IPS DF 6.9 (cell line): Measurements from ENCODE around the gene OTUD7B.

Experiments used
- DNase-seq: peaks from one replicate; pipeline ENCODE4 v3.0.0-alpha.2; 2013; ENCODE audit warnings: low read depth, low spot score
- H3K27ac ChIP-seq: one replicate; pipeline ENCODE4 v1.5.1; 2013; ENCODE audit warnings: low read length, control low read depth
- H3K27me3 ChIP-seq: 2 replicates; pipeline ENCODE4 v1.6.1; 2013; ENCODE audit warnings: mild to moderate bottlenecking, low read length; ENCODE audit not compliant: control insufficient read depth, insufficient read depth
- H3K36me3 ChIP-seq: 2 replicates; pipeline ENCODE4 v1.6.1; 2013; ENCODE audit warnings: low read length; ENCODE audit not compliant: control insufficient read depth, insufficient read depth
- H3K4me1 ChIP-seq: 2 replicates; pipeline ENCODE4 v1.6.1; 2013; ENCODE audit warnings: low read length; ENCODE audit not compliant: control insufficient read depth, insufficient read depth
- H3K4me3 ChIP-seq: 2 replicates; pipeline ENCODE4 v1.5.1; 2013; ENCODE audit warnings: mild to moderate bottlenecking, low read length
- H3K9me3 ChIP-seq: 2 replicates; pipeline ENCODE4 v1.6.1; 2013; ENCODE audit warnings: low read length, inconsistent platforms; ENCODE audit not compliant: control insufficient read depth, insufficient read depth
- WGBS: extraction: QIAGEN DNeasy Blood & Tissue Kit; methylation state at CpG from one replicate; pipeline ENCODE4 v1.1.7; 2013; ENCODE audit warnings: mixed read lengths, missing lambda C conversion rate; ENCODE audit not compliant: insufficient read length, insufficient coverage; 5-methylcytosine and 5-hydroxymethylcytosine counted together

Gene OTUD7B

DNA sequence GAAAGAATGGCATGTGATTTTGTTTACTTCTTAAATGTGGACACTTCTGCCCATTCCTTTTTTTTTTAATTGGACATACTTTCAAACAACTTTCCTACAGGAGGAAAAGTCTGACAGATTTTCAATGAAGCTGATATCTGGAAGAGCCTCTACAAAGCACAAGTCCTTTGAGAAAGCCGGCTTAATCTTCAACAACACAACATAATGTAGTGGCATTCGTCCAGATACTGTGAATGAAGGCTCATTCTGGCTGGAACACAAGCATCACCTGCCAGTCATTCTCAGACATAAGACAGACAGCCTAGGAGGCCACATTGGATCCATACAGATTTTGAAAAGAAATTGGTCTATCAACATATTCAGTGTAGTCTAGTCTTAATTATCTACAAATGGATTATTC is 4.9 kb downstream of the OTUD7B start:
- Histone ChIP-seq H3K36me3 (no peaks in the 10 kb centered on the region), H3K4me1 (no peaks in the 10 kb centered on the region), H3K27ac (no peak overlapping the region), H3K27me3 (no peaks in the 10 kb centered on the region), H3K9me3 (no peaks in the 10 kb centered on the region), H3K4me3 (no peak overlapping the region)
- no CpG with 5 or more reads among the region's 2 CpGs for WGBS
- no peak for DNase-seq

DNA sequence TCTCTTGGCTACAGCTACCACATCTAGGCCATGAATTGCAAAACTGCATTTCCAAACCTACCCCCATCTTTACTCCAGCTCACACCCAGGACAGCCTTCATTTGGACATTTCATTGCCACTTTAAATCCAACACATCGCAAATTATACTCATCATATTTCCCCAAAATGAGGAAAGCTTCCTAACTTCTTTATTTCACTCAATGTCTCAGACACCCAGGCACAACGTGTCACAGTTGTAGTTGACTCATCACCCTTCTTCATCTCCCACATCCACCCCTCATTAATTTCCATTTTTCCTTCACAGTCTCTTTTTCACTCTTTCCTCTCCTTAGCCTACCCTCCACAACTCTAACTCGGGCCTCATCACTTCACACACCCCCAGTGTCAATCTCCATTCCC is 6.7 kb downstream of the OTUD7B start:
- Histone ChIP-seq H3K9me3 (no peaks in the 10 kb centered on the region), H3K4me1 (no peaks in the 10 kb centered on the region), H3K36me3 (no peaks in the 10 kb centered on the region), H3K4me3 (no peak overlapping the region), H3K27me3 (no peaks in the 10 kb centered on the region), H3K27ac (no peak overlapping the region)
- DNase-seq = no peak
- WGBS = 100% methylated on average over 2 of the region's 3 CpGs

DNA sequence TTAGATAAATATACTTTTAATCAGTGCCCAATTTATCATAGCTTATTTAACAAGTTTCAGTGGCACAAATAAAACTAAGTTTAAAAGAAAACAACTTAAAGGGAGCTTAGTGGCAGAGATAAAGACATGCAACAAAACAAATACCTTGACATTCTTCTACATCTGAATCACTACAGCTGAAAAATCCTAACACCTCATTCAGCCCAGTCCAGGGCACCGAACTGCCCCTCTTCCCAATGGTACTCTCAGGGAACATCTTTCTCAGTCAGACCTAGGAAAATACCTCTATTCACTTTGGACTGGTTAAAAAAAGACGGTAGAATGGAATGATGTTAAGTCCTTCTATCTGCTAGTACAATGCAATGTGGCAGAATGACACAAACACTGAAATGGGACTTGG is 8.3 kb downstream of the OTUD7B start:
- H3K4me3 ChIP-seq = no peak overlapping the region
- no peak for DNase-seq
- H3K4me1 ChIP-seq = no peaks in the 10 kb centered on the region
- no peak overlapping the region for H3K27ac ChIP-seq
- no peaks in the 10 kb centered on the region for H3K36me3 ChIP-seq
- H3K27me3 ChIP-seq = no peaks in the 10 kb centered on the region
- WGBS = no CpG with 5 or more reads among the region's 2 CpGs
- no peaks in the 10 kb centered on the region for H3K9me3 ChIP-seq

DNA sequence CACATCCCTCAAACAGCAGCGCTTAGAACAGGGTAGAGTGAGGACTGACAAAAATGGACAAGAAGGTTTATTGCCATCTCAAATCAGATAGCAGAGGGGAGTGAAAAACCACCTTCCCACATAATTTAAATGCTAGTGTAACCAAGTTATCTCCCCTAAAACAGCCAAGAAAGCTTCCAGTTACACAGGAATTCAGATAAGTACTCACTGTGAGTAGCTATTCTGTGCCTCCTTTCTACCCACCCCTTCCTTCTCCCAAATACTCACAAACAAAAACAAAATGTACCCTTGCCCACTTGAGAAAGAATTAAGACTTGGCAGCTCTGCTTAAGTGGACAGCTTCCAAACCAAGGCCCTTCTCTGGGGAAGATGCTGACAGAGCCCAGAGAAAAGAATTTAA is 9.1 kb downstream of the OTUD7B start:
- WGBS = no CpG with 5 or more reads among the region's 1 CpG
- H3K4me1 ChIP-seq = no peaks in the 10 kb centered on the region
- DNase-seq = no peak
- H3K27ac ChIP-seq = no peak overlapping the region
- H3K36me3 ChIP-seq = no peaks in the 10 kb centered on the region
- no peaks in the 10 kb centered on the region for H3K27me3 ChIP-seq
- no peak overlapping the region for H3K4me3 ChIP-seq
- H3K9me3 ChIP-seq = no peaks in the 10 kb centered on the region

DNA sequence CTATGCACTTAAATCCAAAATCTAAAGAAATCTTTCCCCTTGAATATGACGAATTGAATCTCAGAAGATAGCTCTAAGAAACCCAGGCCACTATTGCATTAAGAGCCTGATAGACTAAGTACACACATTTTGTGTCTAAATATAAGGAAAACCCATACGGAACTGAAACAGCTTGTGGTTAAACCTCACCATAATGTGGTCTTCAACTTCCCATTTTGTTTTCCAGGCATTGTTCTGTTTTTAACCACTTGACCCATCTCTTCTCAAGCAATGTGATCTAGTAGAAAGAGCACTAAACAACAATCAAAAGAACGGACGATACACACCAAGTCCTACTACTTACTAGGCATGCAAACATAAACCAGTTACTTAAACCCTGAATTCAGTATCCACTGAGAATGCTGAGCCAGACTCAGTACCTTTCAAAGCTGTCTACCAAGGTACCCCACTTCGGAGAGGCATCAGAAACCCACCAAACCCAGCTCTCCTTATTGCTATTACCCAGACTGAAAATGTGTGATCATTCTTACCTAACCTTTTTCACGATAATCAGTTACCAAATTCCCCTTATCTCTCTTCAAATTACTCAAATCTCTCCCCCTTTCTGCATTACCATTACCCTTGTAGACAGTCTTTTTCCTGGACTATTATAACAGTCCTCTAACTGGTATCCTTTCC is 12.8 kb downstream of the OTUD7B start:
- no peak for DNase-seq
- Histone ChIP-seq H3K9me3 (no peaks in the 10 kb centered on the region), H3K4me3 (no peak overlapping the region), H3K27ac (no peak overlapping the region), H3K27me3 (no peaks in the 10 kb centered on the region), H3K36me3 (no peaks in the 10 kb centered on the region), H3K4me1 (no peaks in the 10 kb centered on the region; the same call in 1 of the 2 replicates)
- 100% methylated on average over 1 of the region's 6 CpGs for WGBS

DNA sequence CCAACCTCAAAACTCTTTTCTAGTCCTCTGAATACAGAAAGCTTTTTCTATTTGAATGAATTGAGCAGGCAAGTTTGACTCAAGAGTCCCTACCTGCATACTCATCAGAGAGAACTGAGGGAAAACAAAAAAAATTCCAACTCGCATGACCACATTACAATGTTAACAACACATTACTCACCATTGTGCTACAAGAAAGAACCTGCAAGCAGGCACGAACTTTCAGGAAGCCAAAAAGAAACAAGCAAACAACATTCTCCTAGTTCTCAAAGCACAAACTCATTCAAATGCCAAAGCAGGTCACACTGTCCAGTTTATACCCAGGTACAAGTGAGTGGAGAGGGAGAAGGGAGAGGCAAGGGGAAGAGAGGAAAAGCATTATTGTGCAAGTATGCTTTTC is 14.6 kb downstream of the OTUD7B start:
- no peak overlapping the region for H3K4me3 ChIP-seq
- H3K4me1 ChIP-seq = no peaks in the 10 kb centered on the region; the same call in 1 of the 2 replicates
- no peaks in the 10 kb centered on the region for H3K9me3 ChIP-seq
- H3K36me3 ChIP-seq = no peaks in the 10 kb centered on the region
- DNase-seq = no peak
- no peak overlapping the region for H3K27ac ChIP-seq
- no CpG with 5 or more reads among the region's 2 CpGs for WGBS
- H3K27me3 ChIP-seq = no peaks in the 10 kb centered on the region

DNA sequence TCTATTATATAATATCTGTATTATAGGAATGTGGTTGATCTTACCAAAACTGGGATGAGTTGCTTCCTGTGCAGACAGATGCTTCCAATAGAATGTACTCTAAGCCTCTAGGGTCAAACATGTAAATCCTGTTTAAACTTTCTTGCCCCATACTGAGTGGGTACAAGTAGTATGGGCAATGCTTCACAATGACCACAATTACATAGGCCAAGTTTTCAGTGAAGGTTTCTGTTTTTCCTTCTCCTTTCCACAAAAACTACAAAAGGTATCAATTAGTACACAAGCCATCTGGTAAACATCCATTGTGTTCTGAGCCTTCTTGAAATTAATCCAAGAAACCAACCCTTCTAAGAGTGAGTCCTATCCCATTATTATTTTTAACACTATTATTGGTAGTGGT is 16.8 kb downstream of the OTUD7B start:
- Histone ChIP-seq H3K27me3 (no peaks in the 10 kb centered on the region), H3K9me3 (no peaks in the 10 kb centered on the region), H3K4me3 (no peak overlapping the region), H3K27ac (no peak overlapping the region), H3K4me1 (no peaks in the 10 kb centered on the region; the same call in 1 of the 2 replicates), H3K36me3 (no peaks in the 10 kb centered on the region)
- DNase-seq = no peak

DNA sequence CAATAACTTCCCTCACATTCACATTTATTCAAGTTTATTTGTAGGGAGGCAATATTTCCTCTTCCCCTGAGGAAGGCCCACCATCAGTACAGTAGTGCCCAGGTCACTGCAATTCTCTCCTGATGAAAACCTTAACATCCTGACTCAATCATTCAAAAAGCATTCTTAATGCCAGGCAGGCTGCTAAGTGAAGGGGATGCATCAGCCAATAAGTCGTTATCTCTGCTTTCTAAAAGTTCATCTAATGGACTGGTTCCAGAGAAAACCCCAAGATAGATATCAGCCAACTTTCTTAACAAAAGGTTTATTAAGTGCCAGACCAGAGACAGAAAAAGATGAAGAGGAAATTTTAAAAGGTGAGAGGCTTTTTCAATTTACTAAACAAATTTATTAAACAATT is 17.3 kb downstream of the OTUD7B start:
- H3K27me3 ChIP-seq = no peaks in the 10 kb centered on the region

DNA sequence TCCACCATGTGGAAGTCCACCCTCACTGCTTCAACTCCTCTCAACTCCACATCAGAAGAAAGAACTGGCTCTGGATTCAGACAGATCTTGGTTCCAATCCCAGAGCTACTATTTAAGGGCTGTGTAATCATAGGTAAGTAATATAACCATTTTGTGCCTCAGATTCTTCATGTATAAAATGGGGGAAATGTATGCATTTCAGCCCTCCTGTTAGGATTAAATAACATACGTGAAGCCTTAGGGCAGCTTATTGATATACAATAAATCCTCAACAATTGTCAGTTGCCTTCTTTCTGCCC is 23.3 kb downstream of the OTUD7B start:
- no peak for DNase-seq
- Histone ChIP-seq H3K27ac (no peak overlapping the region), H3K9me3 (no peaks in the 10 kb centered on the region), H3K27me3 (no peaks in the 10 kb centered on the region), H3K4me3 (no peak overlapping the region), H3K36me3 (no peaks in the 10 kb centered on the region), H3K4me1 (no peaks in the 10 kb centered on the region)
- no CpG with 5 or more reads among the region's 1 CpG for WGBS

More for the DNA sequence above, 17.3 kb downstream of the OTUD7B start:
- H3K36me3 ChIP-seq = no peaks in the 10 kb centered on the region
- H3K4me3 ChIP-seq = no peak overlapping the region
- WGBS = no CpG with 5 or more reads among the region's 1 CpG
- H3K4me1 ChIP-seq = no peaks in the 10 kb centered on the region; the same call in 1 of the 2 replicates
- H3K27ac ChIP-seq = no peak overlapping the region
- no peaks in the 10 kb centered on the region for H3K9me3 ChIP-seq
- no peak for DNase-seq

DNA sequence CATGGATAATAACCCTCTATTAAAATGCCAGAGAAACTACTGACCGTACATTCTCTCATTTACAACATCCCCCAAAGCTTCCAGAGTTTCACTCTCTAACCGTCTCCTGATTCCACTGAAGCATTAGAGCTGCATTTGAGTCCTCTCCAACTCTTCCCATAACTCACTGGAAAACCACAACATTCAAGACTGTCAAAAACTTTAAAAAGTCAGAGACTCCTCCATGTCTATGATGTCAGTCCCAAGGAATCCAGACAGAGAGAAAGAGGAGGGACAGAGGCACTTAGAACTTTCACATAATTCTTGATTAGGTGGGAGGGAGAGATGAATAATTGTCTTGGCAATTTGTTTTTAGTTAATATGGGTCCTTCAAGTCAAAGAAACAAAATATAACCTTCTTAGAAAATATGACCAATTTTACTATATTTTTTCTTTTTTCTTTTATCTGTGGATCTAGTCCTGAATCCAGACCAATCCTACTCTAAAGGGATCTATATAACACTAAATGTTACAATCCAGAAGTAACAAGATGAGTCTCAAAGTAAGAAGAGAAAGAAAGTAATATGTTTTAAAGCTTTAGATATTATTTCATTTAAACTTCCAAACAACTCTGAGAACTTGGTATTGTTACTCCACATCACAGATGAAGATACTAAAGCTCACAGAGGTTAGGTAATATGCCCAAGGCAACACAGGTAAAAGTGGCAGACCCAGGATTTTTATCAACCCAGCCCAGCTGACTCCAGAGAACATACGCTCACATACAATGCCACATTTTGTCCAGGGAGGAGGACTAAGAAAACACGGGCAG is 23.8 kb downstream of the OTUD7B start:
- H3K4me3 ChIP-seq = no peak overlapping the region
- WGBS = no CpG with 5 or more reads among the region's 4 CpGs

More for the DNA sequence above, 23.8 kb downstream of the OTUD7B start:
- no peak for DNase-seq
- Histone ChIP-seq H3K27me3 (no peaks in the 10 kb centered on the region), H3K9me3 (no peaks in the 10 kb centered on the region), H3K4me1 (no peaks in the 10 kb centered on the region), H3K36me3 (no peaks in the 10 kb centered on the region), H3K27ac (no peak overlapping the region)
